GM21423 (cell line): ENCODE results near the gene C2orf92.
A peak's percentile ranks its signal among the peaks of the same experiment; 100 is the strongest.
"Not testable (repeated sequence)": the region's sequence is repeated elsewhere in the genome, so short reads cannot be mapped to it uniquely, and the experiment has no call there.

Experiments used
- ATAC-seq: cut with Tn5 transposase; IDR thresholded peaks from one replicate; pipeline ENCODE4 v1.9.1; 2021; ENCODE audit warnings: mild to moderate bottlenecking, moderate library complexity; ENCODE audit not compliant: unreplicated experiment

The C2orf92 gene

DNA sequence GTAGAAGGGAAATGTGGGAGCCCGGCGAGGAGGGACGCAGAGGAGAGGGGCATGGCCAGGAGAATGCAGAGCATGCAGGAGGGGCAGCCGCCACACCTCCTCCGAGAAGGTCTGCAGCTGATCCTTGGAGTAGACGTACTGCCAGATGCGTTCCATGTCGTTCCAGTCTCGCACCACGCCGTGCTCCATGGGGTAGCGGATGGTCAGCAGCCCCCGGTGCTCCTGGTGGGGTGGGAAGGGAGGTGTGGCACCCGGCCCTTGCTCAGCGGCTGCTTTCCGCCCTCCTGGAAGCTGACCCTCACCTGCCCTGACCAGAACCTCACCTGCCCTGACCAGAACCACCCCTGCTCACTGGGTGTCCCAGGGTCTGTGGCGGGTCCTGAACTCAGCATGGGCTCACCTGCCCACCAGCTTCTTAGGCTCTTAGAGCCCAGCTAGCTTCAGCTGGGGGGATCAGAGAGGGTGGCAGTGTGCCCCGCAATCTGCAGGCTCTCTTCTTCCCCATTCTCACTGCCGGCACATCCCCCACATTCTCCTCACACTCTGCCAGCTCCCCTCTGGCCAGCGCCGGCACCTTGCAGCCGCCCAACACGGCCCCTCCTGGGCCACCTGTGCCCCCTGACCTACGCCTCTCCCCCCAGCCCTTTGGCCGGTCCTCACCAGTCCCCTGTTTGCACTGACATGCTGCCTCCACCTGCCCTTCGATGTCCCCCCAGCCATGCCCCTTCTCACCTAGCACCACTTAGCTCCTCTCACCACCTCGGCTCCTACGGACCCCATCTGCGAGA, 10.1 kb upstream of the C2orf92 start:
- no peak for ATAC-seq

DNA sequence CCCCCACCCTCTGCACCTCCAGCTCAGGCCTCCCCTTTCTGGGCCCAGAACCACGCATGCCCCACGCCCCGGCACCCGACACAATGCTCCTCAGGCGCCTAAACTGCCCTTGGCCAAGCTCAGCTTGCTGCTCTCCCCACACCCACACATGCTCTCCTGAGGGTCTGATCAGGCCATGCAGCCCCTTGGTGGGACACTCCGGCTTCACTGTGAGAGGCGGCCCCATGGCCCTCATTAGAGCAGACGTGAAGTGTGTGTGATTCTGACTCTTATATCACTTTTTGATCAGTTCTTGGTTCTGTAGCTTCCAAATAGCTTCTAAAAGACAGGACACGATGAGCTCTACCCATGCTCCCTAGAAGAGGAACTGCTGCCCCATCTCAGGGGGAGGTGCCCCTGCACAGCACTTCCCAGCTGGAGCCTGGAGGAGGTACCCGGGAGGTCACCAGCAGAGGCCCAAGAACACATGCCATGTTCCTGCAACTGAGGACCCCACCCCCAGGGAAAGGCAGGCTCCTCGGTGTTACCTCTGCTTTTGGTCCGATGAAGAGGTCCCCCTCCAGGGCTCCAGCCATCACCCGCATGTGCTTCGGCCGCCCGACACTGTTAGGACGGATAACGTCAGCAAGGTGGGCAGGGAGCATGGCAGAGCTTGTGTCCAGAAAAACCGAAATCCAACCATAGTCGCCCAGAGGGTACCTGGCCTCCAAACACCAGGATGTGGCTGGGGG, 9.3 kb upstream of the C2orf92 start:
- no peak for ATAC-seq

DNA sequence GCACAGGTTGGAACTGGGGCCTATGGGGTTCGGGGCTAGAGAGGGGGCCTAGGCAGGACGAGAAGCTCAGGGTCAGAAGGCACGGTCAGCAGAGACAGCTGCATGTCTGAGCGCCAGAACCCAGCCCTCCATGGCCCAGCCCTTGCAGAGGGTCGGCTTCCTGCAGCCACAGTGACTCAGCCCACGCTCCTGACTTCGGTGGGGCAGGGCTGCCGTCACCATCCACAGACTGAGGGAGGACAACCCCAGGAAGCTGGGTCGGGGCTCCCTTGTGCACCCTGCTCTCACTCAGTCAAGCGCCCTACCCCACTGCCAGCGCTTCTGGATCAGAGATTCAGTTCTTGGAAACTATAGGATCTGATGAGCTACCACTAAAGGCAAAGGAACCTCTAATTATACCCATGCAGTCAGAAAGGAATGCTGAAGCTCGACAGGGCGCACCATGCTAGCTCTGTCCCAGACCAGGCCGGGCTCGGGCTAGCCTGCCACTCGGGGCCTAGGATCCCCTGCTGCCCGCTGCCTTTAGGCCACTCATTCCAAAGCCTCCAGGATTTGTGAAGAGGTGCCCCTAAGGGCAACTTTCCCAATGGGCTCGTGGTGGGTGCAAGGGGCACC, 8.6 kb upstream of the C2orf92 start:
- ATAC-seq: no peak

DNA sequence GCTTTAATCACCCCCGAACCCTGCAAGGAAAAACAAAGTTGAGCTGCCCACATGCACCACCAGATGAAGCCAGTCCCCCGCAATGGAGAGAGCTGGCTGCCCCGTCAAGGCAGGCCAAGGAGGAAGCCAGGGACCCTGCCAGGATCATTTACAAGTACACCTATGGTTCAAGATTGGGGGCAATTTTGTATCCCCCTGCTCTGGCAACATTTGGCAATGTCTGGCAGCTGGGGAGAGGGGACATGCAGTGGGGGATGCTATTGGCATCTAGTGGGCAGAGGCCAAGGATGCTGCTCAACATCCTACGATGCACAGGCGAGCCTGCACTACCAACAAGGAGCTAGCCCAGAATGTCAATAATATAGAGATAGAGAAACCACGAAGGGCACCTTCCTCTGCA, 7.6 kb upstream of the C2orf92 start:
- ATAC-seq: no peak

DNA sequence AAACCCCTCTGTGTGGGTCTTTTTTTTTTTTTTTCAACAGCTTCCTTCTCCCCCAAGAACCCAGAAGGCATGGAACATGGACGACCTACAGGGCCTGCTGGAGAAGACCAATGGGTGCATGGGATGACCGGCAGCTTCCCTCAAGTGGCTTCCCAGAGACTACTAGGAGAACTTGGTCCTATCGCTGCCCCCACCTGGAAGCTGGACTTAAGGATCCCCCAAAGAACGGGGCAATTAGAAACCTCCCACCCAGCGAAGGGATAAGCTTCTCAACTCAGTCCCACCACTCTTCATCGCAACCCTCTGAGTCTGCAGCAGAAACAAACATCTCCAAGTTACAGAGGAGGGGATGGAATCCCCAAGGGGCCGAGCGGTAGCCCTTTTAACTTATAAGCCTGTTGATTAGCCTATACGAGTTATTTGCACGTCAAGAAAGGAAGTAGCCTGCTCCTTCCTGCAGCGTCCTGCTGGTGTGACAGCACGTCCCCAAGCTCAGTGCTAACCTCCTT, 7.1 kb upstream of the C2orf92 start:
- no peak for ATAC-seq

DNA sequence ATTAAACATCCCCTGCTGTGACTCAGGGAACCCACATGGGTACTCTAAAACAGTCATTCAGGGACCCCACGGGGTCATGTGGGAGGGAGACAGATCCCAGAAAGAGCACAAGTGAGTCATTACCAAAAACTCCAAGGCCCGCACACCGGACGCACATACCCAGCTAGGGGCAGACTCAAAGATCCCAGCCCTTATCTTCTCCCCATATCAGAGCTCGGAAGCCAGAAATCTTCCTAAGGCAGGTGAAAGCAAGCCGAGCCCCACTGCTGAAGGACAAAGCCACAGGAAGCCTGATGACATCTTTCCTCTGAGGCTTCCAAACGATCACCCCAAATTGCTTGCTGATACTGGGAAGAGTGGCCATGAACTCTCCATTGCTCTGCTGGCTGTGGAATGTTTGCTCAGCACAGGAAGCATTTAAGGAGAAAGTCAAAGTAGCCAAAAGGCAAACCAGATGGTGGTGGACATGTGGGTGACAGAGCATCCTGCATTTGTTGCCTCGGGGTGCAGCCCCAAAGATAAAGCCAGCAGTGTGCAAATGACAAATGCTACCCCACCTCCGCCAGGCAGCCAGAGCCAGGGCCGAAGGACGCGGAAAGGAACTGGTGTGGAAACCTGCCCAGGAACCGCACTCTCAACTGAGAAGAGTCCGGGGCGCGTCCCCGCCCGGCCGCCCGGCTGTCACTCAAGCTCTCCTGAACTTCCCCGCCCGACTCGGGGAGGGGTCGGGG, 6.5 kb upstream of the C2orf92 start:
- ATAC-seq: peak; percentile 40

DNA sequence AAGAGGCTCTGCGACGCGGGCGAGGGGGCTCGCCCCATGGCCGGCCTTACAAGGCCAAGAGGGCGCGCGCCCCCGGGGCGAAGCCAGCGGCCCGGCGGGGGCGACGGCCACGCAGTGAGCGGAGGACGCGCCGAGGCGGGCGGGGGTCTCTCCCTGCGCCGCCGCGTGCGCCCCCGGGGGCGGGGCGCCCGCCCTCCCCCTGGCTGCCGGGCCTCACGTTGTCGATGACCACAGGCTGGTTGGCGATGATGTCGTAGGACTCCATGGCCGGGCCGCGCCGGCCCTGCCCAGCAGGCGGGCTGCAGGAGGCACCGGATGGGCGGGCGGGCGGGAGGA, 5.9 kb upstream of the C2orf92 start:
- no peak for ATAC-seq

DNA sequence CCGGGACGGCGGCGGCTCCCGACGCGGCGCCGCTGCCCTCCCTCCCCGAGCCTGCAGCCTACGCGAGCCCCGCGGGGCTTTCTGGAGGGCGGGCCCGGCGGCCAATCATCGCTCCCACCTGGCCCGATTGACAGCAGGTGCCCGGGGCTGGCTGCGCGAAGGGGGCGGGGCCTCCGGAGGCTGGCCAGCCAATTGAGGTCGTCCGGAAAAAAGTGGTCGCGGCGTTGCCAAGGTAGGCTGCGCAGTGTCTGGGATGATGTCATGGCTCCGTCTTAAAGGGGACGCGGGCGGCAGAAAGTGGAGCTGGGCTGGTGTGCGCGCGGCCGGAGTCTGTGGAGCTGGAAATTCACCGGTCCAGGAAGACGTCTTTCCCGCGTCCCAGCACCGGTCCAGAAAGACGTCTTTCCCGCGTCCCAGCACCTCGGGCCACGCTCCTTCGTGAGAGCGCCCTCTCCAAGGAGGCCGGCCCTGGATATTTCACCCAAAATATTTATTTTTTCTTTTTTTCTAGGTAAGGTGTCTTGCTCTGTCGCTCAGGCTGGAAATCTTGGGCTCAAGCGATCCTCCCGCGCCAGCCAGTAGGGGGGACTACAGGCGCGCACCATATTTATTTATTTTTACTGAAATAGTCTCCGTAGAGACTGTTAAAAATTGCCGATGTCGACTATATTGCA, 5.4 kb upstream of the C2orf92 start, which contains the start of gene ACTR1B:
TSS of gene ACTR1B (minus strand) at position 83 of the 674 bp plus-strand sequence. CDS start 154 bp downstream, outside the sequence.
- ATAC-seq: peak; percentile 84

DNA sequence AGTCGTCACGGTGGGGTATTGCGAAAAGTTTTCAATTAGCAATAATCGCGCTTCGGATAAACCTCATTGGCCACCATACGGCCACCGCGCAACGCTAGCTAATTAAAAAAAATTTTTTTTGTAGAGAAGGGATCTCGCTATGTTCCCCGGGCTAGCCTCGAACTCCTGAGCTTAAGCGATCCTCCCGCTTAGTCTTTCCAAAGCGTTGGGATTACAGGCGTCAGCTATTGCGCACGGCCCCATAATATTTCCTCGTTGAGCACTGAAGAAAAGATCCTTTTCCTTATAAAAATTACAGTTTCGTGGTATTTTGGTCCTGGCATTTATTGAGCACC, 4.9 kb upstream of the C2orf92 start:
- ATAC-seq: no peak

DNA sequence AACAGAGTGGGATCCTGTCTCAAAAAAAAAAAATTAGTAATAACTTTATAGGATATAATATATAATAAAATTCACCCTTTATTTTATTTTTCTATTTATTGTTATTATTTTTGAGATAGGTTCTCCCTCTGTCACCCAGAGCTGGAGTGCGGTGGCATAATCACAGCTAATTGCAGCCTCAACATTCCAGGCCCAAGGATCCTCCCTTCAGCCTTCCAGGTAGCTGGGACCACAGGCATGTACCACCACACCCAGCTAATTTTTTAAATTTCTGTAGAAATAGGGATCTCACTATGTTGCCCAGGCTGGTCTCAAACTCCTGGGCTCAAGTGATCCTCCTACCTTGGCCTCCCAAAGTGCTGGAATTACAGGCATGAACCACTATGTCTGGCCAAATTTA, 958 bp downstream of the C2orf92 start:
- ATAC-seq: no peak

DNA sequence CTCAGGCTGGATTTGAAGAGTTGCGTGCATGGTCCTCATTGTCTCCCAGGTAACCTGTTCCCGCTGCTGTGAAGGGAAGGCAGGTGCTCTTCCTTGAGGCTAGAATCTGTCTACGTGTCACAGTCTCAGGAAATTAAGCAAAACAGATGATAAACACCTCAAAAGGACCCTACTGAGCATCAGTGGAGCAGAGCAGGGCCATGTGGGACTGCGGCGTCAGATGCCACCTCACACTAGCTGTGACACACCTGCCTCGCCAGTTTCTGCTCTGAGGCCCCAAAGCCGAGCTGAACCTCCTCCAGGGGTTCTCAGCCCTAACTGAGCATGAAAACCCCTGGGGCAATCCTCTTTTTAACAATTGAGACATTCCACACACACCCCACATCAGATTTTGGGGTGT, 2.0 kb downstream of the C2orf92 start:
- ATAC-seq: no peak

DNA sequence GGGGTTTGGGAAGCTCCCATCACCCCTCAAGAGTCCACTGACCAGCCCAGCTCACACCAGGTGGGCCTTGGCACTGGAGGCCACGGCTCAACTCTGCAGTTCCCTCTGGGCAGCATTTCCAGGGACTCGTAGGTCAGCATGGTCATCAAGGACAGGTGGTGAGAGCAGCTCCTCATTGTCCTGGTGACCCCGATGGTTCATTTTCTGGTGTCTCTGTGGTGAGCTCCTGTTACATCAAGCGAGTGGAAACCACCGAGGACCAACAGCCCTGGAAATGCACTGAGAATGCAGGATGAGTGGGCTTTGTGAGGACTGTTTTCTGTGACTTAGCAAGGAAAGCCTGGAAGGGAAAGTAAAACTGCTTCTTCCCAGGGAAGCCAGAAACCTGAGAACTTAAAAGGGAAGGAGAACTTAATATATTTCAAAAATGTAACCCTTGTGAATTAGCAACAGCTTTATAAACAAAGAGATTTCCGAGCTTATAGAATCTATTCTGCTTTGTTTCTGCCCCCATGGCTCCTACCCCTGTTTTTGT, 3.2 kb downstream of the C2orf92 start:
- ATAC-seq: not testable (repeated sequence)

DNA sequence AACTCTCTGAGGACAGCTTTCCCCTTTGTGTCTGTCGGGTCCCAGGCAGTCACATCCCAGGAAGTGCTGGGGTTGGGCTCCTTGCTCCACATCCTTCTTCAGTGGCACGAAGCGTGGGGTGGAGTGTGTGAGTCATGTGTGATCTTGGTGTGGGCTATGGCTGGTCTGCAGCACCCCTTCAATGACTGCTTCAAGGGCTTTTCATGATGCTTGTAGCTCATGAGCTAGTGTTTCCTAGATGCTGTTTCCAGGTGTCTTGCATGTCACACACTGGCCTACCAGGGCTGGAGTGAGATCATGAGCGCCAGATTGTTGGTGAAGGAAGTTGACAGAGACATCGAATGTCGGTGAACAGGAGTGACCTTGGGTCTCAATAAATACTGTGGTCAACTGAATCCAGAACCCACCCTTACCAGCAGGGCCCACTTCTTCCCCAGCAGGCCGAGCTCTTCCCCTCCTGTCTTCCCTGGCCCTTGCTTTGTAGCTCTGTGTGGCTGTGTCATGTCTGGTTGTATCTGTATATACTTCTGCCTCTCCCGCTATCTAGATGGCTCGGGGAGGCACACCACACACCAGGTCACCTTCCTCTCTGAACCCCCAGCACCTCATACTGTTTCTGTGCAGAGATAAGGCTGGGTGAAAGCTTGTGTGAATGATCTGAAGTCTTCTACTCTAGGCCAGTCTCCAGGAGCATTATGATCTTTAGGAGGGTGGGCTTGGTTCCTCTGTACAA, 3.8 kb downstream of the C2orf92 start:
- no peak for ATAC-seq

DNA sequence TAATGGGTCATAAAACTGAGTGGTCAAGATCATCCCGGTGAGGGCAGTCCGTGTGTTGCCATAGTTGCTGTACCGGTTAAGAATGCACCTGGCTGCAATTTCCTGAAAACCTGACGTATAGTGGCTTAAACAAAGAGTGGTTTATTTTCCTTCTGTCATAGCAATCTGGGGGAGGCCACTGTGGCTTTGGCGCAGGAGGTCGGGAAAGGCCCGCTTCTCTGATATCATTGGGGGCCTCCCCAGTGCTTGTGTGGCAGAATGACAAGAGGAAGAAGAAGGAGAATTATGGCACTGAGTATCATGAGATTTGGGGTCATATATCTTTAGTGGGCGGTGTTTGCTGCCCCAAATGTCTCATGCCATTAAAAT, 4.4 kb downstream of the C2orf92 start:
- no peak for ATAC-seq

DNA sequence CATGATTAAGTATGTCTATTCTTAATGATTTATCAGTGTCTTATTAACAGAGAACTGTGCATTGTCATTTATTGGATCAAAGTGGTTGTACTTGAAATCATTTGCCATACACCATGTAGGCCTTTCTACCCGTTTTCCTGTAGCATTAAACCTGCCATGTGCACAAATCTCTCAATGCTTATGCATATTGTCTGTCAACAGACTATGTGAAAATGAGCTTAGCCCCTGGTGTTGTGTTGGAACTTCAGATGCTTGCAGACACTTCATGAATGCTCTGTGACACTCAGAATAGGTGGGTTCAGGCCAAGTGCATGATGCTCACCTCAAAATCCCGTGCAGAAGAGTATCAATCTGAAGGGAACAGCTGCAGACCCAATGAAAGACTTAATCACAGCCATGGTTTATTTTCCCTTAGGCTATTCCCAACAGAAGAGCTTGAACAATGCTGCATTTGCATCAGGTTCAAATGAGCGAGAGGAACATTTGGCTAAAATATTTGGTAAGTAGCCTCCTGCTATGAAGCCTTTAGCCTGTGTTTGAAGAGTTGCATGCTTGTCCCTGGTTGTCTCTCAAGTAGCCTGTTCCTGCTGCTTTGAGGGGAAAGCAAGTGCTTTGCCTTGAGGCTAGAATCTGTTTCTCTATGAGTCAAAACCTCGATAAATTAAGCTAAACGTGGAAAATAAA, 6.1 kb downstream of the C2orf92 start:
- ATAC-seq: no peak

DNA sequence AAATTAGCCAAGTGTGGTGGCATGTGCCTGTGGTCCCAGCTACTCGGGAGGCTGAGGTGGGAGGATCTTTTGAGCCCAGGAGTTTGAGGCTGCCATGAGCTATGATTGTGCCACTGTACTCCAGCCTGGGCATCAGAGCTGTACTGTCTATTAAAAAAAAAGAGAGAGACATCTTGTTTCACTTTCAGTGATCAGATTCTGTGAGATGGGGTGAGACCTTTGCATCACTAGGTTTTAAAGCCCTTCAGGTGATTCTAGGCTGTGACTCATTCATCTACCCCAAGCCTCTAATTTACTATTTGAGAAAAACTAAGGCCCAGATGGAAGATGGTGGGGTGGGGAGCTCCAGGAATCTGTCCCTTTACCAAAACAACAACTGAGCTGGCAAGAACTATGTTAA, 7.1 kb downstream of the C2orf92 start:
- no peak for ATAC-seq

DNA sequence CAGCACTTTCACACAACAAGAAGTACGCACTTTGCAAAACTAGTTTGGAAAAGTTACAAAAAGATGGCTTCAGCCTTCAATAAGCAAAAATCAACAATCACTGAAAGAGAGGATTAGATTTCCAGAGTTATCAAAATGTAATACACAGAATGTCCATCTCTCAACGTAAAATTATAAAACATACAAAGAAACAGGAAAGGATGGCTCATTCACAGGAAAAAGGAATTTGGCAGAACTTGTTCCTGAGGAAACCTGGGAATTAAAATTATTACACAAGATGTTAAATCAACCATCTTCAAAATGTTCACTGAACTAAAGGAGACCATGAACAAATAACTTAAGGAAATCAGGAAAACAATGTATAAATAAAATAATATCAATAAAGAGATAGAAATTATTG, 8.0 kb downstream of the C2orf92 start:
- ATAC-seq: no peak

DNA sequence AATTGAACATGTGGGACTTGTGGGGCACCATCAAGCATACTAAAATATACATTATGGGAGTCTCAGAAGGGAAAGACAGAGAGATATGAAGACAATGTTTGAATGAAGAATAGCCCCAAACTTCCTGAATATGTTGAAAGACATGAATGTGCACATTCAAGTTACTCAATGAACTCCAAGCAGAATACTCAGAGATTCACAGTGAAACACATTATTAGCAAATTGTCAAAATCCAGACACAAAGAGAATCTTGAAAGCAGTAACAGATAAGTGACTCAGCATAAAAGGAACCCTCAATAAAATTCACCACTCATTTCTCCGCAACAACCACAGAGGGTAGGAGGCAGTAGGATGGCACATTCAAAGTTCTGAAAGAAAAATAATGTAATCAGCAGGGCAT, 8.8 kb downstream of the C2orf92 start:
- ATAC-seq: no peak

DNA sequence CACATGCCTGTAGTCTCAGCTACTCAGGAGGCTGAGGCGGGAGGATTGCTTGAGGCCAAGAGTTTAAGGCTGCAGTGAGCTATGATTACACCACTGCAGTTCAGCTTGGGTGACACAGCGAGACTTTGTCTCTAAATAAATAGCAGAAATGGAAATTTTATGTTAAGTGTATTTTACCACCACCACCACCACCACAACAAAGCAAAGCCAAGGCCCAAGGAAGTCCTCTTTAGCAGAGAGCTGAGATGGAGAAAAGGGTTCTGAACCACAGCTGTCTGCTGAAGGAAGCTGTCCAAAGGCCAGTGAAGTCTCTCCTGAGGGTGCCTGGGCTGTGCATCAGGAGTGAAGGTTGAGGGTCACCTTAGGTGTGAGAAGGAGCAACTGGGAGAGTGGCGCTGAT, 17.7 kb downstream of the C2orf92 start:
- not testable (repeated sequence) for ATAC-seq
